ENCODE results near the gene CCDC91. TPM values are rescaled to one million over a fixed set of nuclear protein-coding genes. Genes with fewer than 3 reads are reported as not detected.
A peak's percentile ranks its signal among the peaks of the same experiment; 100 is the strongest.

CCDC91 gene
- total RNA-seq, 1 donor from 2014 or later: 51.3 TPM

DNA sequence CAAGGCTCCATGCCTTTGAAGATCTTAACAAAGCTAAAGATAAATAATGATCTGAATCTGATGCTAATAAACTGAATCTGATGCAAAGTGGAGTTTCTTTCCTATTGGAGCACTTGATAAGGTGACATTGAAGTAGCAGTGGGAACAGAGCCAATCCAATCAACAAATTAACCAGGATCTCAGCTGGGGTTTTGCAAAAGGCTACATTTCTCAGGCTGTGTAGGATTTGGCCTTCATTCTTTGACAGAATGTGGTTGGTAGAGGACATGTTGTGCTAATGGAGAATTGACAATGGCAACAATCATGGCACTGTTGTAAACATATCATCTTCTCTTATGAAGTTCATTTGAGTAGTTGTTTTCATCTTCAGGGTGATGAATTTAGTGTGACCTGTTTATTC, 164.9 kb downstream of the CCDC91 start:
- peaks cover 15% of the 10 kb centered on the region for H3K9me3 Mint-ChIP-seq (ENCODE audit: low read depth)
- TF ChIP-seq, protein P1, sequence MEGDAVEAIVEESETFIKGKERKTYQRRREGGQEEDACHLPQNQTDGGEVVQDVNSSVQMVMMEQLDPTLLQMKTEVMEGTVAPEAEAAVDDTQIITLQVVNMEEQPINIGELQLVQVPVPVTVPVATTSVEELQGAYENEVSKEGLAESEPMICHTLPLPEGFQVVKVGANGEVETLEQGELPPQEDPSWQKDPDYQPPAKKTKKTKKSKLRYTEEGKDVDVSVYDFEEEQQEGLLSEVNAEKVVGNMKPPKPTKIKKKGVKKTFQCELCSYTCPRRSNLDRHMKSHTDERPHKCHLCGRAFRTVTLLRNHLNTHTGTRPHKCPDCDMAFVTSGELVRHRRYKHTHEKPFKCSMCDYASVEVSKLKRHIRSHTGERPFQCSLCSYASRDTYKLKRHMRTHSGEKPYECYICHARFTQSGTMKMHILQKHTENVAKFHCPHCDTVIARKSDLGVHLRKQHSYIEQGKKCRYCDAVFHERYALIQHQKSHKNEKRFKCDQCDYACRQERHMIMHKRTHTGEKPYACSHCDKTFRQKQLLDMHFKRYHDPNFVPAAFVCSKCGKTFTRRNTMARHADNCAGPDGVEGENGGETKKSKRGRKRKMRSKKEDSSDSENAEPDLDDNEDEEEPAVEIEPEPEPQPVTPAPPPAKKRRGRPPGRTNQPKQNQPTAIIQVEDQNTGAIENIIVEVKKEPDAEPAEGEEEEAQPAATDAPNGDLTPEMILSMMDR (IDR thresholded peaks at IDR 0.05; ENCODE audit: unreplicated experiment): no peak
- no peaks in the 10 kb centered on the region for H3K4me1 Mint-ChIP-seq (ENCODE audit: low read depth)
- H3K27me3 Mint-ChIP-seq: no peaks in the 10 kb centered on the region
- H3K36me3 Mint-ChIP-seq (ENCODE audit: insufficient read depth): peaks cover 26% of the 10 kb centered on the region
- H3K4me3 Mint-ChIP-seq (ENCODE audit: low read depth): no peak overlapping the region
- peak overlapping the region; percentile 0 for H3K27ac Mint-ChIP-seq
- DNase-seq (ENCODE audit: low spot score, unreplicated experiment): no peak

DNA sequence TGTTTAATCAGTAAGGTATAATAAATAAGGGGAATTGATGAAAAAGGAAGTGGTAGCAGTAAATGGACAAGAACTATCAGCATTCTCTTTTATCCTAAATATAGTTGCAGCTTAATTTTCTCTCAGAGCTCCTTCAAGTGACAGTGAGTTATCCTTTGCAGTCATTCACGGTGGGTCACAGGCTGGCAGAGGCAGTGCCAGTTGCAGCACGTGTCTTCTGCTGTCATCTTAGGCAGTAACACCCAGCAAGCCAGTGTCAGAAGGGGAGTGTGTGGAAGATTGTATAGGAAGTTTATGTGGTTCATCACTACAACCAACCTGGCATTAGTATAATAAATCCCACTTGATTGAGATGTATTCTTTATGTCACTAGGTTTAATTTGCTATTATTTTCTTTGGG, 170.0 kb downstream of the CCDC91 start:
- H3K36me3 Mint-ChIP-seq (ENCODE audit: insufficient read depth): peaks cover 4% of the 10 kb centered on the region

DNA sequence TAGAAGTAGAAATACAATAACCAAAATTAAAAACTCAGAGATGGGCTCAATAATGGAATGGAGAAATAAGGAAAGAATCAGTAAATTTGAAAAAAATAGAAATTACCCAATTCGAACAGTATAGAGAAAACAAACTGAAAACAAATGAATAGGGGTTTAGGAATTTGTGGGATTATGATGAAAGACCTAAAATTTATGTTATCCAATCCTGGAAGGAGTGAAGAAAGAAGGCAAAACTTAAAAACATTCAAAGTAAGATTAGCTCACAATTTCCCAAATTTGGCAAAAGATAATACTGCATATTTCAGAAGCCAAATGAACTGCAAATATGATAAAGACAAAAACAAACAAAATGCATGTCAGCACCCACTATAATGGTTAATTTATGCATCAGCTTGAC, 177.1 kb downstream of the CCDC91 start:
- Mint-ChIP-seq H3K27ac (no peak overlapping the region), H3K4me3 (ENCODE audit: low read depth) (no peak overlapping the region), H3K4me1 (ENCODE audit: low read depth) (no peaks in the 10 kb centered on the region), H3K27me3 (no peaks in the 10 kb centered on the region), H3K9me3 (ENCODE audit: low read depth) (peaks cover 51% of the 10 kb centered on the region), H3K36me3 (ENCODE audit: insufficient read depth) (peaks cover 63% of the 10 kb centered on the region)
- DNase-seq (ENCODE audit: low spot score, unreplicated experiment): no peak
- TF ChIP-seq, protein P1 (IDR thresholded peaks at IDR 0.05; ENCODE audit: unreplicated experiment): no peak

More for the DNA sequence above, 170.0 kb downstream of the CCDC91 start:
- H3K27me3 Mint-ChIP-seq: no peaks in the 10 kb centered on the region
- H3K4me3 Mint-ChIP-seq (ENCODE audit: low read depth): no peak overlapping the region
- H3K27ac Mint-ChIP-seq: no peak overlapping the region
- TF ChIP-seq, protein P1 (IDR thresholded peaks at IDR 0.05; ENCODE audit: unreplicated experiment): no peak
- DNase-seq (ENCODE audit: low spot score, unreplicated experiment): no peak
- H3K9me3 Mint-ChIP-seq (ENCODE audit: low read depth): no peaks in the 10 kb centered on the region
- no peaks in the 10 kb centered on the region for H3K4me1 Mint-ChIP-seq (ENCODE audit: low read depth)

DNA sequence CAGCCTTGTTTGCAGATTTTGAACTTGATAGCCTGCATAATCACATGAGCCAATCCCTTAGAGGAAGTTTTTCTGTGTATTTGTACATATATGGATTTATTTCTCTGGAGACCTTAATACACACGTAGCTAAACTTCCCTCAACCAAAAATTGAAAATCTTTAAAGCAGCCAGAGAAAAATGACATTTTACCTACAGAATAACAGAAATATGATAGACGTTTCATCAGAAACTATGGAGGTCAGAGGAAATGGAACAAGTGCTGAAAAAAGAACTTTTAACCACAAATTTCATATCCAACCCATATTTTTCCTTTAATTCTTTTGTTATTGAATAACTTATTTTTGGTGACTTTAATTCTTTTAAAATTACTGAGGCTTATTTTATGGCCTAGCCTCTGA, 177.7 kb downstream of the CCDC91 start:
- peaks cover 57% of the 10 kb centered on the region for H3K9me3 Mint-ChIP-seq (ENCODE audit: low read depth)
- H3K36me3 Mint-ChIP-seq (ENCODE audit: insufficient read depth): peaks cover 69% of the 10 kb centered on the region
- DNase-seq (ENCODE audit: low spot score, unreplicated experiment): no peak
- H3K27ac Mint-ChIP-seq: no peak overlapping the region
- TF ChIP-seq, protein P1 (IDR thresholded peaks at IDR 0.05; ENCODE audit: unreplicated experiment): no peak
- no peak overlapping the region for H3K4me3 Mint-ChIP-seq (ENCODE audit: low read depth)
- no peaks in the 10 kb centered on the region for H3K4me1 Mint-ChIP-seq (ENCODE audit: low read depth)
- H3K27me3 Mint-ChIP-seq: no peaks in the 10 kb centered on the region

DNA sequence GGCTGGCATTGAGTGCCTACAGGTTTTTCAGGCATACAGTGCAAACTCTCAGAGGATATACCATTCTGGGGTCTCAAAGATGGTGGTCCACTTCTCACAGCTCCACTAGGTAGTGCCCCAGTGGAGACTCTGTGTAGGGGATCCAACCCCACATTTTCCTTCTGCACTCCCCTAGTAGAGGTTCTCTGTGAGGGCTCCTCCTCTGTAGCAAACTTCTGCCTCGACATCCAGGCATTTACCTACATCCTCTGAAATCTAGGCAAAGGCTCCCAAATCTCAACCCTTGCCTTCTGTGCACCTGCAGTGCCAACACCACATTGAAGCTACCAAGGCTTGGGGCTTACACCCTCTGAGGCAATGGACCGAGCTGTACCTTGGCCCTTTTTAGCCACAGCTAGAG, 179.2 kb downstream of the CCDC91 start:
- no peak overlapping the region for H3K4me3 Mint-ChIP-seq (ENCODE audit: low read depth)
- H3K36me3 Mint-ChIP-seq (ENCODE audit: insufficient read depth): peaks cover 75% of the 10 kb centered on the region
- H3K4me1 Mint-ChIP-seq (ENCODE audit: low read depth): no peaks in the 10 kb centered on the region
- no peak overlapping the region for H3K27ac Mint-ChIP-seq
- DNase-seq (ENCODE audit: low spot score, unreplicated experiment): no peak
- H3K27me3 Mint-ChIP-seq: no peaks in the 10 kb centered on the region
- H3K9me3 Mint-ChIP-seq (ENCODE audit: low read depth): peaks cover 67% of the 10 kb centered on the region
- TF ChIP-seq, protein P1 (IDR thresholded peaks at IDR 0.05; ENCODE audit: unreplicated experiment): no peak

All from progenitor cell of endocrine pancreas (in vitro differentiated cells).